Measurements from ENCODE around the gene SYK.

- no peak for TF ChIP-seq POLR2A (IDR thresholded peaks at IDR 0.05)
- no peak for TF ChIP-seq CTCF (IDR thresholded peaks at IDR 0.05)
Measured at GRCh38 chr9:90805006-90805996, 3.7 kb downstream of the SYK start.

All from vagina (tissue), 2 donors.